NCI-H2227 (cell line): ENCODE measurements around the gene SS18L1.

Source experiments
- DNase-seq: peaks from one replicate; lab custom pipeline; 2025; ENCODE audit not compliant: unreplicated experiment; lab: John Stamatoyannopoulos, UW

The SS18L1 gene

GRCh38 chr20:62119591-62120364, 23.8 kb upstream of the SS18L1 start:
- no peak for DNase-seq

GRCh38 chr20:62120365-62120762, 23.2 kb upstream of the SS18L1 start:
- no peak for DNase-seq

GRCh38 chr20:62120990-62121775, 22.4 kb upstream of the SS18L1 start:
- DNase-seq = no peak

- peak; percentile 99 for DNase-seq
Measured at GRCh38 chr20:62121776-62122653, 21.6 kb upstream of the SS18L1 start, which contains the start of gene LSM14B. LSM14B (plus strand) TSS chr20:62122475; CDS start chr20:62122667, 192 bp downstream.

- DNase-seq = peak; percentile 61
Measured at GRCh38 chr20:62122654-62123449, 20.7 kb upstream of the SS18L1 start.

- DNase-seq = peak; percentile 60
Measured at GRCh38 chr20:62123450-62124118, 20.0 kb upstream of the SS18L1 start.

- no peak for DNase-seq
Measured at GRCh38 chr20:62126141-62126540, 17.4 kb upstream of the SS18L1 start.

GRCh38 chr20:62127799-62128198, 15.8 kb upstream of the SS18L1 start:
- DNase-seq = no peak

GRCh38 chr20:62128502-62128901, 15.1 kb upstream of the SS18L1 start:
- no peak for DNase-seq

GRCh38 chr20:62129731-62130531, 13.6 kb upstream of the SS18L1 start:
- DNase-seq = no peak

- DNase-seq = no peak
Measured at GRCh38 chr20:62131560-62132320, 11.8 kb upstream of the SS18L1 start.

GRCh38 chr20:62132421-62132820, 11.1 kb upstream of the SS18L1 start:
- no peak for DNase-seq

- no peak for DNase-seq
Measured at GRCh38 chr20:62133051-62133845, 10.3 kb upstream of the SS18L1 start.

GRCh38 chr20:62133864-62134263, 9.7 kb upstream of the SS18L1 start:
- no peak for DNase-seq

- DNase-seq = no peak
Measured at GRCh38 chr20:62134735-62135231, 8.8 kb upstream of the SS18L1 start.

- no peak for DNase-seq
Measured at GRCh38 chr20:62135573-62136266, 7.8 kb upstream of the SS18L1 start.
